Mammary microvascular endothelial cell (primary cell): ENCODE data around the gene GOLGA2. TPM values are rescaled to one million over a fixed set of nuclear protein-coding genes. Genes with fewer than 3 reads are reported as not detected.

Experiments
- total RNA-seq: library from RNA; depleted of rRNA; stranded (reverse); fragments of >200 nt; gene quantifications from 2 replicates; pipeline ENCODE4 v1.2.3, GENCODE V29; 2015

Gene GOLGA2
- total RNA-seq = 52.0 and 60.3 TPM in 2 replicates

GRCh38 chr9:128275198-128276007 lies at the start of gene GOLGA2:
TSS of gene GOLGA2 (minus strand) at chr9:128276007. CDS start at chr9:128275976, 31 bp downstream.

GRCh38 chr9:128322404-128323211 lies 46.8 kb upstream of the GOLGA2 start, which contains the start of the genes COQ4 and TRUB2:
TSS of gene COQ4 (plus strand) at chr9:128322839. CDS start at chr9:128322859, 20 bp downstream.
TSS of gene TRUB2 (minus strand) at chr9:128322447. CDS start at chr9:128322408, 39 bp downstream.

GRCh38 chr9:128276008-128276573 lies 284 bp upstream of the GOLGA2 start, which contains the start of gene SWI5:
TSS of gene SWI5 (plus strand) at chr9:128276276.

Other genes starting within 250 kb of the GOLGA2 start
- gene NAIF1, start 208.7 kb downstream of the GOLGA2 start, total RNA-seq = 7.6 and 9.0 TPM in 2 replicates
- 24.5 and 26.8 TPM in 2 replicates for gene SLC25A25, start 207.8 kb downstream of the GOLGA2 start, total RNA-seq
- gene PTGES2, start 148.3 kb downstream of the GOLGA2 start, total RNA-seq = 61.8 and 68.0 TPM in 2 replicates
- gene LCN2, start 126.6 kb downstream of the GOLGA2 start, total RNA-seq = not detected in 2 replicates
- 136 and 182 TPM in 2 replicates for gene BBLN, start 115.7 kb downstream of the GOLGA2 start, total RNA-seq
- gene CIZ1, start 84.4 kb downstream of the GOLGA2 start, total RNA-seq = 46.6 and 60.8 TPM in 2 replicates
- not detected in 2 replicates for gene DNM1, start 72.6 kb downstream of the GOLGA2 start, total RNA-seq
- gene SWI5, start 269 bp upstream of the GOLGA2 start, total RNA-seq = 35.2 and 42.5 TPM in 2 replicates
- 17.9 and 20.7 TPM in 2 replicates for gene TRUB2, start 46.4 kb upstream of the GOLGA2 start, total RNA-seq
- gene COQ4, start 46.8 kb upstream of the GOLGA2 start, total RNA-seq = 43.8 and 61.7 TPM in 2 replicates
- 45.0 and 56.6 TPM in 2 replicates for gene SLC27A4, start 64.5 kb upstream of the GOLGA2 start, total RNA-seq
- gene URM1, start 95.4 kb upstream of the GOLGA2 start, total RNA-seq = 52.2 and 57.4 TPM in 2 replicates
- gene CERCAM, start 144.8 kb upstream of the GOLGA2 start, total RNA-seq = 19.5 and 19.7 TPM in 2 replicates
- 29.8 and 31.4 TPM in 2 replicates for gene ODF2, start 180.0 kb upstream of the GOLGA2 start, total RNA-seq
- gene GLE1, start 228.7 kb upstream of the GOLGA2 start, total RNA-seq = 26.4 and 27.5 TPM in 2 replicates